Gastrocnemius medialis (tissue), 4 donors: Measurements from ENCODE around the gene TERT.

Source experiments
- CTCF ChIP-seq, 5 experiments: fragments of 450-650 bp in 3 of 5; fragments of 200-600 bp in 2 of 5; sonication (generic) in 2 of 5; IDR thresholded peaks in 4 of 5; conservative IDR thresholded peaks in 1 of 5; 1 replicate in 4 of 5; 2 replicates in 1 of 5; pipeline ENCODE4 v1.5.1; 2016 to 2019; ENCODE audit warnings: antibody characterized with exemption in 5 of 5, mild to moderate bottlenecking in 3 of 5, moderate library complexity in 3 of 5
- POLR2A ChIP-seq, 2 donors: fragments of 450-650 bp; IDR thresholded peaks; one replicate each; pipeline ENCODE4 v1.6.1; 2017; ENCODE audit warnings: antibody characterized with exemption in 2 of 2, mild to moderate bottlenecking in 2 of 2, moderate library complexity in 2 of 2

GRCh38 chr5:1216918-1217295 lies 78.0 kb downstream of the TERT start:
- no peak for TF ChIP-seq CTCF (IDR thresholded peaks at IDR 0.05 in 4 of 5, conservative IDR thresholded peaks at IDR 0.05 in 1 of 5)
- no peak for TF ChIP-seq POLR2A (IDR thresholded peaks at IDR 0.05)
